ENCODE results near the gene FNDC7. TPM values are rescaled to one million over a fixed set of nuclear protein-coding genes. Genes with fewer than 3 reads are reported as not detected.

The FNDC7 gene
- total RNA-seq, 6 experiments from 2014 or later = not detected

DNA sequence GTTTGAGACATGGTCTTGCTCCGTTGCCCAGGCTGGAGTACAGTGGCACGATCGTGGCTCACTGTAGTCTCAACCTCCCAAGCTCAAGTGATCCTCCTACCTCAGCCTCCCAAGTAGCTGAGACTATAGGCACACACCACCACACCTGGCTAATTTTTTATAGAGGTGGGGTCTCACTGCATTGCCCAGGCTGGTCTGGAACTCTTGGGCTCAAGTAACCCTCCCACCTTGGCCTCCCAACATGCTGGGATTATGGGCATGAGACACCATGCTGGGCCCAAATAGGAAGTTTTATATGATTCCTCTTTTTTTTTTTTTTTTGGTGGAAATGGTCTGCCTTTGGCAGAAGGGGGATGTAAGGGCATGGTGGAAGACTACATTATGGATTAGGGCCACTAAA, 6.1 kb upstream of the FNDC7 start:
- no peak for TF ChIP-seq POLR2A (IDR thresholded peaks at IDR 0.05)
- TF ChIP-seq, protein P1, sequence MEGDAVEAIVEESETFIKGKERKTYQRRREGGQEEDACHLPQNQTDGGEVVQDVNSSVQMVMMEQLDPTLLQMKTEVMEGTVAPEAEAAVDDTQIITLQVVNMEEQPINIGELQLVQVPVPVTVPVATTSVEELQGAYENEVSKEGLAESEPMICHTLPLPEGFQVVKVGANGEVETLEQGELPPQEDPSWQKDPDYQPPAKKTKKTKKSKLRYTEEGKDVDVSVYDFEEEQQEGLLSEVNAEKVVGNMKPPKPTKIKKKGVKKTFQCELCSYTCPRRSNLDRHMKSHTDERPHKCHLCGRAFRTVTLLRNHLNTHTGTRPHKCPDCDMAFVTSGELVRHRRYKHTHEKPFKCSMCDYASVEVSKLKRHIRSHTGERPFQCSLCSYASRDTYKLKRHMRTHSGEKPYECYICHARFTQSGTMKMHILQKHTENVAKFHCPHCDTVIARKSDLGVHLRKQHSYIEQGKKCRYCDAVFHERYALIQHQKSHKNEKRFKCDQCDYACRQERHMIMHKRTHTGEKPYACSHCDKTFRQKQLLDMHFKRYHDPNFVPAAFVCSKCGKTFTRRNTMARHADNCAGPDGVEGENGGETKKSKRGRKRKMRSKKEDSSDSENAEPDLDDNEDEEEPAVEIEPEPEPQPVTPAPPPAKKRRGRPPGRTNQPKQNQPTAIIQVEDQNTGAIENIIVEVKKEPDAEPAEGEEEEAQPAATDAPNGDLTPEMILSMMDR (IDR thresholded peaks at IDR 0.05) = no peak
- Histone ChIP-seq H3K4me3 (no peak overlapping the region), H3K36me3 (no peaks in the 10 kb centered on the region), H3K27ac (no peak overlapping the region), H3K4me1 (no peaks in the 10 kb centered on the region), H3K27me3 (no peaks in the 10 kb centered on the region), H3K9me3 (no peaks in the 10 kb centered on the region)
- ATAC-seq (no peak), DNase-seq (no peak)
- WGBS (ENCODE audit: insufficient coverage, low coverage, low lambda C conversion rate, missing lambda C conversion rate) = 91% methylated on average over 3 of the region's 3 CpGs
- intact Hi-C loops (cut with DNase I) = no loop called here

GRCh38 chr1:108708691-108709660, 3.7 kb upstream of the FNDC7 start:
- Histone ChIP-seq H3K27me3 (no peaks in the 10 kb centered on the region), H3K4me3 (no peak overlapping the region), H3K4me1 (no peaks in the 10 kb centered on the region), H3K27ac (no peak overlapping the region), H3K9me3 (no peaks in the 10 kb centered on the region), H3K36me3 (no peaks in the 10 kb centered on the region)
- ATAC-seq (peak in 3 of 4 donors; percentile 36 to 45 (median 43)), DNase-seq (no peak)
- TF ChIP-seq, protein P1 (IDR thresholded peaks at IDR 0.05) = peak in 1 of 4 donors; percentile 9
- TF ChIP-seq POLR2A (IDR thresholded peaks at IDR 0.05) = no peak
- intact Hi-C loops (cut with DNase I) = no loop called here
- 49% methylated on average over 2 of the region's 7 CpGs for WGBS (ENCODE audit: insufficient coverage, low coverage, low lambda C conversion rate, missing lambda C conversion rate)

DNA sequence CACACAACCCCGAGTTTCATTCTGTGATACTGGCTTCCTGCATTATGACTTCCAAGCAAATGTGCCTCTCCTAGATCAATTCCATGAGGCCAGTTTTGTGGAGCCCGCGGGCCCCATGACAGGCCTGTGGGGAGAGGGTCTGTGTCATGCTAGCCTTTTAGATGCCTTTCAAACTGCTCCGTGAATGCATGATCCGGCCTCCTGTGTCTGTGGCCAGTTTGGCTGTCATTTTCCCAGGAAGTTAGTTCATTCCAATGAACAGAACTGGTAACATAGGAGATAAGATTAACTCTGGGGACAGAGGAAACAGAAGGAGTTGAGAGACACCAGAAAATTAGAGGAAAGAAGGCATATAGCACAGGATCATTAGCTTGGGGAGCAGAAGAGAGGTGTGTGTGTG, 3.2 kb downstream of the FNDC7 start:
- TF ChIP-seq, protein P1 (IDR thresholded peaks at IDR 0.05) = no peak
- no peak for TF ChIP-seq POLR2A (IDR thresholded peaks at IDR 0.05)
- H3K27me3 ChIP-seq = no peaks in the 10 kb centered on the region
- WGBS (ENCODE audit: insufficient coverage, low coverage, low lambda C conversion rate, missing lambda C conversion rate) = 70% methylated on average over 5 of the region's 5 CpGs

GRCh38 chr1:108716437-108717230, 3.9 kb downstream of the FNDC7 start:
- no peaks in the 10 kb centered on the region for H3K27me3 ChIP-seq
- ATAC-seq (no peak), DNase-seq (no peak)
- no peaks in the 10 kb centered on the region for H3K9me3 ChIP-seq
- no peak for TF ChIP-seq POLR2A (IDR thresholded peaks at IDR 0.05)
- TF ChIP-seq, protein P1 (IDR thresholded peaks at IDR 0.05) = no peak
- 61% methylated on average over 2 of the region's 2 CpGs for WGBS (ENCODE audit: insufficient coverage, low coverage, low lambda C conversion rate, missing lambda C conversion rate)
- no peak overlapping the region for H3K4me3 ChIP-seq
- no peaks in the 10 kb centered on the region for H3K36me3 ChIP-seq
- H3K4me1 ChIP-seq = no peaks in the 10 kb centered on the region
- intact Hi-C loops (cut with DNase I) = no loop called here
- H3K27ac ChIP-seq = no peak overlapping the region

More for the DNA sequence above, 3.2 kb downstream of the FNDC7 start:
- ATAC-seq = no peak
- no peaks in the 10 kb centered on the region for H3K4me1 ChIP-seq
- no peaks in the 10 kb centered on the region for H3K36me3 ChIP-seq
- intact Hi-C loops (cut with DNase I) = no loop called here
- H3K4me3 ChIP-seq = no peak overlapping the region
- no peak overlapping the region for H3K27ac ChIP-seq
- H3K9me3 ChIP-seq = no peaks in the 10 kb centered on the region
- no peak for DNase-seq
